ENCODE measurements around the gene FAM237B. TPM values are rescaled to one million over a fixed set of nuclear protein-coding genes. Genes with fewer than 3 reads are reported as not detected.

Gene FAM237B
- total RNA-seq, 1 experiment from 2014 or later: not detected

GRCh38 chr7:90271753-90272152, 49.4 kb downstream of the FAM237B start:
- Mint-ChIP-seq H3K27ac (ENCODE audit: unreplicated experiment) (no peak overlapping the region), H3K4me1 (ENCODE audit: low read depth, unreplicated experiment) (peaks cover 13% of the 10 kb centered on the region), H3K9me3 (ENCODE audit: low read depth, unreplicated experiment) (no peaks in the 10 kb centered on the region), H3K27me3 (ENCODE audit: unreplicated experiment) (no peaks in the 10 kb centered on the region), H3K4me3 (ENCODE audit: low read depth, unreplicated experiment) (no peak overlapping the region), H3K36me3 (ENCODE audit: insufficient read depth, unreplicated experiment) (no peaks in the 10 kb centered on the region)
- no peak for DNase-seq
- intact Hi-C loops (cut with micrococcal nuclease; ENCODE audit: unreplicated experiment): no loop called here
- CTCF ChIA-PET: no interaction called here
- BruUV-seq (replicated peaks): no TSS peak
- TF ChIP-seq, protein P1, sequence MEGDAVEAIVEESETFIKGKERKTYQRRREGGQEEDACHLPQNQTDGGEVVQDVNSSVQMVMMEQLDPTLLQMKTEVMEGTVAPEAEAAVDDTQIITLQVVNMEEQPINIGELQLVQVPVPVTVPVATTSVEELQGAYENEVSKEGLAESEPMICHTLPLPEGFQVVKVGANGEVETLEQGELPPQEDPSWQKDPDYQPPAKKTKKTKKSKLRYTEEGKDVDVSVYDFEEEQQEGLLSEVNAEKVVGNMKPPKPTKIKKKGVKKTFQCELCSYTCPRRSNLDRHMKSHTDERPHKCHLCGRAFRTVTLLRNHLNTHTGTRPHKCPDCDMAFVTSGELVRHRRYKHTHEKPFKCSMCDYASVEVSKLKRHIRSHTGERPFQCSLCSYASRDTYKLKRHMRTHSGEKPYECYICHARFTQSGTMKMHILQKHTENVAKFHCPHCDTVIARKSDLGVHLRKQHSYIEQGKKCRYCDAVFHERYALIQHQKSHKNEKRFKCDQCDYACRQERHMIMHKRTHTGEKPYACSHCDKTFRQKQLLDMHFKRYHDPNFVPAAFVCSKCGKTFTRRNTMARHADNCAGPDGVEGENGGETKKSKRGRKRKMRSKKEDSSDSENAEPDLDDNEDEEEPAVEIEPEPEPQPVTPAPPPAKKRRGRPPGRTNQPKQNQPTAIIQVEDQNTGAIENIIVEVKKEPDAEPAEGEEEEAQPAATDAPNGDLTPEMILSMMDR (IDR thresholded peaks at IDR 0.05; ENCODE audit: unreplicated experiment): no peak

- no peaks in the 10 kb centered on the region for H3K9me3 Mint-ChIP-seq (ENCODE audit: low read depth, unreplicated experiment)
- no peak overlapping the region for H3K27ac Mint-ChIP-seq (ENCODE audit: unreplicated experiment)
- H3K4me3 Mint-ChIP-seq (ENCODE audit: low read depth, unreplicated experiment): no peak overlapping the region
- CTCF ChIA-PET: no interaction called here
- BruUV-seq (replicated peaks): no TSS peak
- intact Hi-C loops (cut with micrococcal nuclease; ENCODE audit: unreplicated experiment): no loop called here
- H3K36me3 Mint-ChIP-seq (ENCODE audit: insufficient read depth, unreplicated experiment): no peaks in the 10 kb centered on the region
- no peak for DNase-seq
- TF ChIP-seq, protein P1 (IDR thresholded peaks at IDR 0.05; ENCODE audit: unreplicated experiment): no peak
- no peaks in the 10 kb centered on the region for H3K27me3 Mint-ChIP-seq (ENCODE audit: unreplicated experiment)
- peaks cover 13% of the 10 kb centered on the region for H3K4me1 Mint-ChIP-seq (ENCODE audit: low read depth, unreplicated experiment)
Observed at GRCh38 chr7:90270431-90271178, 50.5 kb downstream of the FAM237B start.

GRCh38 chr7:90269163-90269562, 51.9 kb downstream of the FAM237B start:
- BruUV-seq (replicated peaks): no TSS peak
- TF ChIP-seq, protein P1 (IDR thresholded peaks at IDR 0.05; ENCODE audit: unreplicated experiment): no peak
- CTCF ChIA-PET: no interaction called here
- no peaks in the 10 kb centered on the region for H3K27me3 Mint-ChIP-seq (ENCODE audit: unreplicated experiment)
- no peaks in the 10 kb centered on the region for H3K9me3 Mint-ChIP-seq (ENCODE audit: low read depth, unreplicated experiment)
- peaks cover 13% of the 10 kb centered on the region for H3K4me1 Mint-ChIP-seq (ENCODE audit: low read depth, unreplicated experiment)
- no peak overlapping the region for H3K27ac Mint-ChIP-seq (ENCODE audit: unreplicated experiment)
- no peaks in the 10 kb centered on the region for H3K36me3 Mint-ChIP-seq (ENCODE audit: insufficient read depth, unreplicated experiment)
- DNase-seq: no peak
- H3K4me3 Mint-ChIP-seq (ENCODE audit: low read depth, unreplicated experiment): no peak overlapping the region
- intact Hi-C loops (cut with micrococcal nuclease; ENCODE audit: unreplicated experiment): loop anchor here (5.0 kb wide), 1 partner anchor 158 kb away; no protein-coding TSS in a partner anchor

DNA sequence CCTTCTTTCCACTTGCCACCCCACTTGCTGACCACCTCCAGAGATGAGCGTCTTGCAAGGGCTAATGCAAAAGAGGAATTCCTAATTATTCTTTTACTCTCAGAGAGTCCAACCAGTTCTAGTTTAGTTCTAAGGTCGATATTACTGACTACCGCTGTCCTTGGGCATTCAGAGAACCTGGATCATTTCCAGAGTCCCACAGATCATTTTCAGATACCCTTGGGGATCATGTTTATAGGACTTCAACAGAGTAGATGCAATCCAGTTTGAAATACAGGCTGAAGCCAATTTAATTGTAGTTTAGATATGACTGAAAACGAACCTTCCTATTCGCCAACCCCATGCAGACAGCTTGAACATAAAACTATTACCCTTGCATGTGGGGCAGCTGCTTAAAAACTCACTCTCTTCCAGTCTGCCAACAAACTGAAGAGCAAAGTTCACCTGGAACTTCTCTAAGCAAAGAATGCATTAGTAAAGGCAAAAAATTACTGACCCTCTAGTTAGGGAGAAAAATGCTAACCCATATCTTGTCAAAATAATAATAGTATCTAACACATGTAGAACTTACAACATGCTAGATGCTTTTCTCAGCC, 53.7 kb downstream of the FAM237B start:
- no TSS peak for BruUV-seq (replicated peaks)
- H3K27me3 Mint-ChIP-seq (ENCODE audit: unreplicated experiment): no peaks in the 10 kb centered on the region

More for the DNA sequence above, 53.7 kb downstream of the FAM237B start:
- CTCF ChIA-PET: no interaction called here
- H3K9me3 Mint-ChIP-seq (ENCODE audit: low read depth, unreplicated experiment): no peaks in the 10 kb centered on the region
- no peaks in the 10 kb centered on the region for H3K36me3 Mint-ChIP-seq (ENCODE audit: insufficient read depth, unreplicated experiment)
- TF ChIP-seq, protein P1 (IDR thresholded peaks at IDR 0.05; ENCODE audit: unreplicated experiment): no peak
- DNase-seq: no peak
- intact Hi-C loops (cut with micrococcal nuclease; ENCODE audit: unreplicated experiment): loop anchor here (5.0 kb wide), 1 partner anchor 160 kb away; no protein-coding TSS in a partner anchor
- H3K4me3 Mint-ChIP-seq (ENCODE audit: low read depth, unreplicated experiment): no peak overlapping the region
- no peak overlapping the region for H3K27ac Mint-ChIP-seq (ENCODE audit: unreplicated experiment)
- H3K4me1 Mint-ChIP-seq (ENCODE audit: low read depth, unreplicated experiment): peaks cover 13% of the 10 kb centered on the region

Measured in Calu3 (cell line).